NCI-H1436 (cell line): ENCODE results near the gene OSGEP.
"Not testable (repeated sequence)": the region's sequence is repeated elsewhere in the genome, so short reads cannot be mapped to it uniquely, and the experiment has no call there.

Experiments used
- DNase-seq: peaks from one replicate; lab custom pipeline; 2025; lab: John Stamatoyannopoulos, UW

The OSGEP gene

DNA sequence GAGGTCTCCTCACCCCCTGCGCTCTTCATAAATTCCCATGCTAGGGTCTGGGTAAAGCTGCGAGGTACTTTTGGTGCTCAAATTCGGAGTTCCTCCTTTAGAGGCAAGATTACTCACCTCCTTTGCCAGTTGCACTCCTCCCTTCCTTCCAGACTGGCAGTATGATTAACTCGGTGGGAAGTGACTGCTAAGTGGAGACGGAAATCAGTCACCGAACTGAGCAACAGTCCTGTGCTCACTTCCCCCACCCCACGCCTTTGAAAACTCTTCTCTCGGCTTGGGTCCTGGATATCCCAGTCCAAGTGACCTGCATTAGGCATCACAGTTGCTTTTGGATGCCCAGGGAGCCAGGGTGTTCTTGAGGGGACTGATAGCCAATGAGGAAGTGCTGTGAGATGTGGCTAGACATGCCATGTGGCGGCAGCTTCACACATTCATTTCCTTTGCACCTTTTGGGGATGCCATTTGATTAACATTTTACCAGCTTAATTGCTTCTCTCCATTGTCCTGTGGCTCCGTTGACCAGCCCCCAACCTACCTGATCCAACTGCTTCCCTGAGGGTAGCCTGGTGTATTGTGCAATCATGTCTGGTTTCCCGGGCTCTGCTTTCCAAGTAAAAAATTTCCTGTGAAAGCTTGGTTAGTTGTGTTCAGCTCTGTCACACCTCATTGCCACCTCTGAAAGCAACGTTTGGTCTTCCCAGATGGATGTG, 15.4 kb upstream of the OSGEP start:
- no peak for DNase-seq

DNA sequence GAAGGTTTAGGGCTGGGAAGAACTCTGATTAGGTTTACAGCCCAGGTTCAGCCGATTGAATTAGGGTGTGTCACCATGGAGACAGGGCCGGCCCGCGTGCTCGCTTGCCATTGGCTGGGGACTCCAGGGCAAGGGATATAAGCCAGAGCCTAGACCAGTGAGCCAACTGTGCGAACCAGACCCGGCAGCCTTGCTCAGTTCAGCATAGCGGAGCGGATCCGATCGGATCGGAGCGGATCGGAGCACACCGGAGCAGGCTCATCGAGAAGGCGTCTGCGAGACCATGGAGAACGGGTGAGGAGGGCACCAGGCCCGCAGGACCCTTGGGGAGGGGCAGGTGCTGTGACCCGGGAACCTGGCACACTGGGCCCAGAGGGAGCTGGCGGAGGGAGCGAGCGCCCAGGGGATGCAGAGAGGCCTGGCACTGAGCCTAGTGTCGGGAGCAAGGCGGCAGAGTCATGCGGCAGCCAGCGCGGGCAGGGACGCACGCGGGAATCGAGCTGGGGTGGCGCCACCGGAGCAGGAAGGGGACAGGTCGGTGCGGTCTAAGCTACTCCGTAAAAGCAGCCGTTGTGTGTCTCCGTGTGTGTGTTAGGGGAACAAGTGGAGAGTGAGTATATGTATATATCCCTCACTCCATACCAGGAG, 14.8 kb upstream of the OSGEP start, which contains the start of gene PNP:
Gene PNP (plus strand): TSS at position 165 of the 648 bp plus-strand sequence. CDS start 119 bp downstream, at position 284.
- peak; percentile 90 for DNase-seq

DNA sequence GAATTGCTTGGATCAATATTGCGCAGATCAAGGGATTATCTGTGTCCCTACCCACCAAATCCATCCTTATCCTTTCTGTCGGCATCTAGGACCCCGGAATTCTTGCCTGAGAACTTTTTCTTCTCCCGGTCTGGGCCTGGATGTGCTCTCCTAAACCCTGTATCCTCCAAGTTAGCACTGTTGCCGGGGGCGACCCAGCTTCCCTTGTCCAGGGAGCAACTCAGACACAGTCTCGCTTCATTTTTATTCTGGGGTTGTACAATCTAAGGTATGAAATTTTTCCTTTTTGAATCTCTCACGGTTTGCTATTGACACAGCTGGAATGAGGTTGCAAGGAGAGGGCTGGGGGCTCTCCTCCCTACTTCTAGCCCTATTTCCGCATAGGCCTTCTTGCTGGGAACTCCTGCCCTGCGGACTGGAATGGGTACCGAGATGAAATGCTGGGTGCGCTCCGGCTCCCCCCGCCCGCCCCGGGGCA, 14.2 kb upstream of the OSGEP start:
- DNase-seq, result no peak

DNA sequence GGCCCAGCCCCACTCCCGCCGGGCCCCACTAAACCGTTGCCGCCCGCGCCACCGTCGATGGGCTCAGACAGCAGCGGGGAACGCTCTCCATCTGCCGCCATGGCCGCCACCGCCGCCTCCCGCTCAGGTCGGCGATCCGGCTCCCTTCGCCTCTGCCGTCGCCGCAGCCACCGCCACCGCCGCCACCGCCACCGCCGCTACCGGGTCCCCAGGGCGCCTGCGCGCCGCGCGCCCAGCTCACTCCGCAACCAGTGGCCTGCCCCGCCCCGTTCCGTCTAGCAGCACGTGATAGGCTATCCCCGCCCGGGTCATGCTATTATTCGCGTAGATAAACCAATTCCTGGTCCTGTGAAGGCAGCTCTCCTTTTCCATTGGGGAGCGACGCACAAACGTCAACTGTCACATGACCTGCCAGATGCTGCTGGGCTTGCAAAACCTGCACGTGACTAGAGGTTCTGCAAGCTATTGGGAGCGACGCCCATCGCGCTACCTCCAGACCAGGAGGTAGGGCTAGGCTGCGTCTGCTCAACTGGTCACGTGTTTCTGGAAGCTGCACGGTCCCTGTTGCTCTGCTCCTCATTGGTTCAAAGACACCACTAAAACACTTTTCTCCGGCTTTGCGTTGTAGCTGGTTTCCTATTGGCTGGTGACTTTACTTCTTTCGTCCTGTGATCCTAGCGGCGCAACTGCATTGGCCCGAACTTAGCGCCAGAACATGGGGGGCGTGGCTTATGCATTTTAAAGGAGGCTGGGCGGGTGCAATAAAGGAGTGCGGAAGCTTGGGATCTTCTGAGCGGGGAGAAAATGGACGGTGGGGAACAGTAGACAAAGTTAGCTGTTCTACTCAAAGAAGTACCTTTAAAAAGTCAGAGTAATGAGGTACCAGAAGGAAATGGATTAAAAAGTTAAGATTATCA, 6.9 kb upstream of the OSGEP start, which contains the start of gene PIP4P1:
Gene PIP4P1 (minus strand): TSS at position 210 of the 917 bp plus-strand sequence. CDS start 109 bp downstream, at position 101.
- peak; percentile 99 for DNase-seq

DNA sequence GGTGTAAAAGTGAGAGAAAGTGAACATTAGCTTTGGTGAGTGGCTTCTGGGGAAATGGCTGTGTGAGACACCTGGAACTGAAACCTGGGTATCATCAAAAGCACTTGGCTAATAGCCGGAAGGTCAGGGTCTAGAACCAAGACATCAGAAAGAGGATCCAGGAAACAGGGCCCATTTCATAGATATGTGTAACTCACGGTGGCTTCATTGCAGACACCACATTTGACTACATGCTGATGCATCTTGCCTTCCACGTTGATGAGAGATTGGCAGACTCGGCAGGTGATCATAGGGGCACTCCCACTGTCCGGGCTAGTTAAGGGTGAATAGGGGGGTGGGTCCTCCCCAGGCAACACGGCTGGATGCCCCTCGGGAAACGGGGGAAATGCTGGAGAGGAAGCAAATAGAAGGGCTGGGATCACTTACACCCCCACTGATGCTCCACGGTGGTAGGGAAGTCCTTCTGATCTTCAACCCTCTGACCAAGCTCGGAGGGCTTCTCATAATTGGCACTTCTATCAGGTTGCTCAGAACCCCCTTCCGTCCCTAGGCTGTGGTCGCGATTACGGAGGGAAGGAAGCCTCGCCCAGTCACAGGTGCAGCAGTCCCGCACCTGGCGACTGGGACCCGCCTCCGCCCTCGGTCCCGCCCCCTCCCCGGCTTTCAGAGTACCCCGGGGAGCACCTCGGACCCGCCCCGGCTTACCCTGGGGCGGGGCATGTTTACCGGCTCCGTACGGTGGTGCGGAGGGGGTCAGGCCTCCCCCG, 6.0 kb upstream of the OSGEP start:
- peak; percentile 66 for DNase-seq

DNA sequence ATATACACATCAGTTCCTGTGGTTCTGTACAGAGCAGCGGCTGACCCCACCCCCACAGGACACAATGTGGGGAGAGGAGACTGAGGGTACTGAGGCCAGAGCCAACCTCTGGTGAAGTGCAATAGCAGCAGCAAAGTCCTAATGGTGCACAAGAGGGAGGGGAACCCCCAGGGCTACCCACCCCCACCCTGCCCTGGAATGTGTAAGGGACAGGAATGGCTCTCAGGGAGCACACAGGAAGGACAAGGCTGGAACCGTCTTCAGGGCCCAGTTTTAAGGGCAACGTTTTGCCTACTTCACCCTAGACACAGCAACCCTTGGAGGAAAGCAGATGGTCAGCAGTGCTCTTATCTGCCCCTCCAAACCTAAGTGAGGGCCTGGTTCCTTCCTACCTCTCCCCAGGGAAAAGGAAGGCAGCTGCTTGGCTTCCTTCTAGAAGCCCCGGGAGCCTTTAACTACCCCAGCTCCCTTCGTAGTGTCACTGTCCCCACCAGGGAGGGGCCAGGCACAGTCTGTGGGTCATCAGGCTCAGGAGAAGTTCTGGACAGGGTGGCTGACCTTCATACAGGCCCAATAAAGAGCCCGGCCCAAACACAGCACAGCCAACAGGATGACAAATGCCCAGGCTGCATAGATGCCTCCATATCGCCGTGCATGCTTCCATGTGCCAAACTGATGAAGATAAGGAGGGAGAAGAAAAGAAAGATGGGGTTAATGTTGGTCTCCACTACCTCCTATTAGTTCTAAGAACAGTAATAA, 3.6 kb upstream of the OSGEP start:
- DNase-seq, result no peak

DNA sequence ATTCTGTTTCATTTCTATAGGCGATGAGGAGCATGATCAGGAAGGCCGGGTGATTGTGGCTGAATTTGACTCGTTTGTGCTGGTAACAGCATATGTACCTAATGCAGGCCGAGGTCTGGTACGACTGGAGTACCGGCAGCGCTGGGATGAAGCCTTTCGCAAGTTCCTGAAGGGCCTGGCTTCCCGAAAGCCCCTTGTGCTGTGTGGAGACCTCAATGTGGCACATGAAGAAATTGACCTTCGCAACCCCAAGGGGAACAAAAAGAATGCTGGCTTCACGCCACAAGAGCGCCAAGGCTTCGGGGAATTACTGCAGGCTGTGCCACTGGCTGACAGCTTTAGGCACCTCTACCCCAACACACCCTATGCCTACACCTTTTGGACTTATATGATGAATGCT, 2.4 kb upstream of the OSGEP start:
- no peak for DNase-seq

DNA sequence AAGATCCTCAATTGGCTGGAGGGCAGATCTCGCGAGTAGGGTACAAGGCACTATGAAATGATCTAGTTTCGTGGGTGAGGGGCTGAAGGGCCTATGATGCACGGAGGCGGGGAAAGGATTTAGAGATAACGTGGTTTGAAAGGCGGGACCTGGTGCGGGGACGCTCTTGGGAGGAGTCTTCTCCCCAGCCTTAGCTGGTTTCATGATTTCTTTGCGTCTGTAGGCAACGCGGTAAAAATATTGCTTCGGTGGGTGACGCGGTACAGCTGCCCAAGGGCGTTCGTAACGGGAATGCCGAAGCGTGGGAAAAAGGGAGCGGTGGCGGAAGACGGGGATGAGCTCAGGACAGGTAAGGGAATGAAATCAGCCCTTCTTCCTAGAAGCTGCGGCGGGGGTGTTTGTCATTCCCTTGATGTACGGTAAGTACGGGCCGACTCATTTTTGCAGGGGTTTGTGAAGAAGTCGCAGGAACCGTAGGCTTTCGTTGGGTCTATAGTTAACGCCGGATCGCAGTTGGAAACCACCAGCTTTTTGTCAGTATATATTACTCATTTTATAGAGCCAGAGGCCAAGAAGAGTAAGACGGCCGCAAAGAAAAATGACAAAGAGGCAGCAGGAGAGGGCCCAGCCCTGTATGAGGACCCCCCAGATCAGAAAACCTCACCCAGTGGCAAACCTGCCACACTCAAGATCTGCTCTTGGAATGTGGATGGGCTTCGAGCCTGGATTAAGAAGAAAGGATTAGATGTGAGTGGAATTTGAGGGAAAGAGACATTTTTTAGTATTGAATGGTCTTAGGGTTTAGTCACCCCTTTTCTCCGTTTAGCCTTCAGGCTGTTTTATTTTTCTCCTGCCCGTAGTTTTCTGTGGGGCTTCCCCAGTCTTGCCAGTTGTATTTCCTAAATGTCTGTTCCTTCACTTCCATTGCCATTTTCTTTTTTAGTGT, 1.0 kb upstream of the OSGEP start:
- DNase-seq, result peak; percentile 84

DNA sequence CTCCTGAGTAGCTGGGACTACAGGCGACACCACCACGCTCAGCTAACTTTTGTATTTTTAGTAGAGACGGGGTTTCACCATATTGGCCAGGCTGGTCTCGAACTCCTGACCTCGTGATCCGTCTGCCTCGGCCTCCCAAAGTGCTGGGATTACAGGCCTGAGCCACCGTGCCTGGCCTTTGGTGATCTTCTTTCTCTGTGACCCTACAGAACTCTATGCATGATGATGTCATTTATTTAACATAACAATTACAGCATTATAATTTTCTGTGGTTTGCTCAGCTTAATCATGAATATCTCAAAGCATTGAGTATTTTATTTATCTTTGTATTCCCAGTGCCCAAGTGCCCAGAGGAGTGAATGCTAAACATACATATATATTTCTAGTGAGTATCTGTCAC, 1.8 kb downstream of the OSGEP start:
- DNase-seq, result not testable (repeated sequence)

DNA sequence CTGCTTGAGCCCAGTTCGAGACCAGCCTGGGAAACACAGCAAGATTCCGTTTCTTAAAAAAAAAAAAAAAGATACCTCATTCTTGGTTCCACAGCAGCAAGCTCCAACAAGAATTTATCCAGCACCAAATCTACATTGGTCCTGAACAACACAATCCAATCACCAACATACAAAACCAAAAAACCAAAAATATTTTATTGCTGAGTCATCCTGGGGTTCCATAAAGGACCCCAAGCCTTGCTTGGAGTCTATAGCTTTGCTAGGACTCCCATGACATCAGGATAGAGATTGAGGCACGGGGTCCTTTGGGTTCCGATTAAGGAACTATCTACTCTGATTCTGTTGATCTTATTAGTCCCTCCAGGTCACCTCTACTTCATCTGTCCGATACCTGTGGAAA, 7.7 kb downstream of the OSGEP start:
- DNase-seq, result no peak

DNA sequence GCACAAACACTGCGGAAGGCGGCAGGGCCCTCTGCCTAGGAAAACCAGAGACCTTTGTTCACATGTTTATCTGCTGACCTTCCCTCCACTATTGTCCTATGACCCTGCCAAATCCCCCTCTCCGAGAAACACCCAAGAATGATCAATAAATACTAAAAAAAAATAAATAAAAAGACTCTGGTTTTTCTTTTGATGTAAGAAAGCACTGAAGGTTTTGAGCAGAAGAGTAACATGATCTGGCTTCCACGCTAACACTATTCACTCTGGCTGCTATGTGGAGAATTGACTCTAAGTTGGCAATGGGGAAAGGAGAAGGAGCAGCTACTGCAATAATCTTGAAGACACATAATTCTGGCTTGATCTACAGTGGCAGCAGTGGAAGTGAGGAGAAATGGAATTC, 11.0 kb downstream of the OSGEP start:
- not testable (repeated sequence) for DNase-seq

DNA sequence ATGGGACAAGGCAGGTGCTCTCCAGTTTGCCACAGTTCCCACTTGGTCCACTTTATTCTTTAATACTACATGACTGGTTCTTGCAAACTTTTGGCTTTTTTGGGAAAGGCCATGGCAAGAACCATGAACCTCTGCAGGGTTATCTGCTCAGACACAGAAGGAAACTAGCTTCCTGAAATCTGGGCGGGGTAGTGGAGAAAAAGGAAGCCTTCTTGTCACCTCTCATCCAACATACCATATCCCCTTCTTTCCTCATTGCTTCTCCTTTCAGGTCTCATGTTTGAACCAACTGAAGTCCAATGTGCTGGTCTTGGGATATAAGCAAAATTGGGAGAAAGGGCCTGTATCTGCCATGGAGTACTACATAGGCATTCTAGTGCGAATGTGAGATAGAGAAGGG, 13.2 kb downstream of the OSGEP start:
- no peak for DNase-seq

DNA sequence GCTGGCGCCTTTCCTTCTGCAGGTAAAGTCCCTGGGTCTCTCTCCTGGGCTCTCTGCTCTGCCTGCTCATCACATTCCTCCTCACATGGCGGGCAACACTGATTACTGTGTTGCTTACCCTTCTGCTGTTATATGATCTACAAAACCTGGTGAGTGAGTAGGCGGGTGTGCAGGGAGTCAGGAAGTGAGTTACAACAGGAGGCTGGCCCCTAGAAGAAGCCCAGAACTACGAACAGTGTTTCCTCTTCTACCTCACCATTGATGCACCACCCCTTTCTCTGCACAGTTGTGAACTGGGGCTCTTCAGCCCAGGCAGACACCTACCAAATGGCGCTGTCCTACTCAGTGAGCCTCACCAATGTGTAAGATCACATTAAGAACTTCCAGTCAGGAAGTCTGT, 13.7 kb downstream of the OSGEP start:
- DNase-seq, result no peak

DNA sequence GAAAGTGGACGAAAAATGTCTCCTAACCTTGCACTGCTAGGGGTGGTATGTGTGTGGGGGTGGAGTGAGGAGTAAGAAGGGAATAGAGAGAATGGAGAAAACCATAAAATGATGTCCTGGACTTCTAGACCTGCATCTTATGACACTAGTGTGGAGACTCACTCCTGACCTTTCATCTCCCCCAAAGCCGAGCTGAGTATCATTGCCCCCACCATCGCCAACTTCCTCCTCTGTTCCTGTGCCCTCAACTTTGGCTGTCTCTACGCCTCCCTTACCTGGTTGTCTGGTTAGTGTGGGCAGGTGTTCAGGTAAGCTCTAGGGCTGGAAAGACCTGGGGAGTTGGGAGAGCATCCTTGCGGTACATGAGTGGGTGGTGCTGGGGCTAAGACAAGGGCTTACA, 14.1 kb downstream of the OSGEP start:
- DNase-seq, result no peak

DNA sequence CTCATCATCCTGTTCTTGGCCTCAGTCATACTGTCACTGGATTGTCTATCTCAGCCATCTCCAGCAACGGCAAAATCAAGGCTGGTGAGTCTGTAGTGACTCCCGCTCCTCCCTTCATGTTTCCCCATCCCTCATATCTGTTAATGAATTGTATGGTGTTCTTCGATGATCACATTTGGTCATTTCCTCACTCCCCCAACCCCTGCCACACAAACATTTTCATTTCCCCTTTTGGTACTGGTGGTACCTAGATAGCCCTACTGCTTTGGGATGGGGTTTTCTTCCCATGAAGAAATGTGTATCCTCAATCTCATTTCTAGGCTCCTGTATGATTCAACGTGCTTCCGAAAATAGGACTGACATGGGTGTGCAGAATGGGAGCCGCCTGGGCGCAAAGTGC, 15.9 kb downstream of the OSGEP start:
- DNase-seq, result no peak

DNA sequence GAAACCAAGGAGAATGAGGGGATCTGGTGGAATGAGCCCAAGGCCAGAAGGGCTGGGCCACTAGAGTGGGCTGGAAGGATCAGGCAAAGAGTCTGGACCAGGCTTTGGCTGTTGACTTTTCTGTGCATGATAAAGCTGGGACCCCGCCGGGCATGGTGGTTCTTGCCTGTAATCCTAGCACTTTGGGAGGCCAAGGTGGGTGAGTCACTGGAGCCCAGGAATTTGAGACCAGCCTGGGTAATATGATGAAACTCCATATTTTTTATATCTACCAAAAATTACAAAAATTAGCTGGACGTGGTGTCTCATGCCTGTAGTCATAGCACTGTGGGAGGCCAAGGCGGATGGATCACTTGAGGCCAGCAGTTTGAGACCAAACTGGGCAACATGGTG, 18.3 kb downstream of the OSGEP start:
- DNase-seq, result no peak

DNA sequence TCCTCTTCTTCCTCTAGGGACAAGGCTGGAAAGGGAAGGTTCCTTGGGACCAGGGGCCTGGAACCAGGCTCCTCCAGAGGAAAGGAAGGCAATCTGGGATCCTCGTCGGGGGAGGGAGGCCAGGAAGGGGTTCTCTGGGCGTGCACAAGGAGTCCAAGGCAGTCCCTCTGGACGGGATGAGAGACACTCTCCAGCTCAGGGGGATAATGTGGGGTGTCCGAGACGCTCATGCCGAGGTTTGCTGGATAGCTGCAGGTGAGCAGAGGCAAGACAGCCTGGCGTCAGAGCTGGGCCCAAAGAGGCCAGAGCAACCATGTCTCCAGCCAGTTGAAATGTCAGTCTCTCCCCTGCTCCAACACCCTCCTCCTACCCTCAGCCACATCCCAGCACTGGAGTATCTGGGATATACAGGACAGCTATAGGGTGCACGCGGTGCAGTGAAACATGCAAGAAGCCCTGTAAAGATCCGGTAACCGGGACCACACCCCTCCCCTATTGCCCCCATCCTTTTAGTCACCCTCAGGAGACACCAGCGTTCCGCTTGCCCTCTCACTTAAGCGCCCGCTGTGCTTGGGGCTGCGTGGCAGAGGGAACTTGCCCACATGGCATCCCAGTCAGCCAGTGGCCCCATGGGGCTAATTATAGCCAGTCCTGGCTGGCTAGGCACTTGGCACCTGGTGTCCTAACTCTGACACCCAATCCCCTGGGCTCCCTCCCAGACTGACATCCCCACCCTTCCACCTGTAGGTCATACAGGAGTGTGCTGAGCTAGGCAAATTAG, 18.8 kb downstream of the OSGEP start, which contains the start of gene KLHL33:
Gene KLHL33 (minus strand): TSS at position 585 of the 781 bp plus-strand sequence. CDS start 355 bp downstream, at position 230.
- DNase-seq, result no peak

DNA sequence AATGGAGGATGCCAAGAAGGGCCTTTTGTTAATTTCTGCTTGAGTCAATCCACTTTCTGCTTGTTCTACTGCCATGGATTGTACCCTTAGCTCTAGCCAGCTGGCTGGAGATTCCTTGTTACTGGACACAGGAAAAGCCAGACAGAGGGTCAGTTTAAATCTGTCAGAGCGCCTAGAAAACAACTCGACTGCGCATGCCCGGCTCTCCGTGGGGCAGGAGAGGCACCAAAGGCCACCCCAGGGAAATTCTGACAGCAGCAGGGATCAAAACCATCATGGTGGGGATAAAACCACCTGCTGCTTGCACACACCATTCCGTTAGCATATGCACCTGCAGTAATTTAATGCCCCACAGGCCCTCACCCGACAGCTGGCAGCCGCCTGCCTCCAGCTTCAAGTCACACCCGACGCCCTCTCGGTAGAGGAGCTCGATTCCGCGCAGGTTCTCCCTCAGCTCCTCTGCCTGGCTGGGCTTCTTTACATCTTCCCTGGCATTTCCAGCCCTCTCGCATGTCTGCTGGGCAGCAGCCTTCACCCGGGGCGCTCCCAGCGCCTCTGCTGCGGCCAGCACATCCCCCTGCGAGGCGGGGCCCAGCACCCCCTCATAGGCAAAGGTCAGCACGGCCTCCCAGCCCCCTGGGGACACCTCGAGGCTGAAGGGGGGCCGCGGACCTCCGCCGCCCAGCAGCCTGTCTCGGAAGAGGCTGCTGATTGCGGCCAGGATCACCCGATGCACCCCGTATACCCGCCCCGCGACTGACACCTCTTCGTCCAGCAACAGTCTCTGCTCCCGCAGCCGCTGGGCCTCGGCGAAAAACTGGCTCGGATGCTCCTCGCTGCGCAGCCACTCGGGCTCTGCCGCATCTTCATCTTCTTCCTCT, 19.7 kb downstream of the OSGEP start:
- no peak for DNase-seq
